Left lung (tissue), 10 donors: ENCODE results near the gene KDF1. TPM values are rescaled to one million over a fixed set of nuclear protein-coding genes. Genes with fewer than 3 reads are reported as not detected.

Source experiments
- ATAC-seq: fragments of 200-7000 bp; cut with Tn5 transposase; one replicate; pipeline ENCODE4 v1.9.1; 2020; ENCODE audit warnings: moderate library complexity
- DNase-seq, 4 donors: peaks; one replicate each; pipeline ENCODE4 v3.0.0-alpha.2; 2013 to 2020
- H3K27ac ChIP-seq, 2 donors: fragments of 200-600 bp; sonication (generic) in 1 of 2; one replicate each; pipeline versions ENCODE4 v1.5.0 to v1.8.0; 2020 to 2021
- H3K27me3 ChIP-seq, 2 donors: fragments of 200-600 bp; sonication (generic) in 1 of 2; one replicate each; pipeline versions ENCODE4 v1.5.0 to v1.8.0; 2020 to 2021
- H3K36me3 ChIP-seq, 2 donors: fragments of 200-600 bp; sonication (generic) in 1 of 2; one replicate each; pipeline versions ENCODE4 v1.5.0 to v1.8.0; 2020 to 2021
- H3K4me1 ChIP-seq, 2 donors: fragments of 200-600 bp; one replicate each; pipeline ENCODE4 v1.8.0; 2021
- H3K4me3 ChIP-seq, 2 donors: fragments of 200-600 bp; sonication (generic) in 1 of 2; one replicate each; pipeline versions ENCODE4 v1.5.0 to v1.8.0; 2020 to 2021; ENCODE audit warnings: mild to moderate bottlenecking in 1 of 2
- H3K9me3 ChIP-seq, 2 donors: fragments of 200-600 bp; sonication (generic) in 1 of 2; one replicate each; pipeline versions ENCODE4 v1.5.0 to v1.8.0; 2020 to 2021
- intact Hi-C, 2 donors: fragments of 100-400 bp; cut with DNase I; formaldehyde crosslinking; loops; one replicate each; pipeline versions ENCODE4 v1.11.2 to v1.14.2; 2022
- polyA plus RNA-seq, 6 donors: library from polyadenylated mRNA; unstranded; fragments of 120-200 nt; gene quantifications; one replicate each; pipeline ENCODE4 v1.2.1, GENCODE V29; 2013; ENCODE audit not compliant: insufficient read length in 6 of 6
- total RNA-seq, 2 donors: library from RNA; stranded (reverse); fragmentation: NEBNext Ultra II Directional; extraction: Animal tissue kit (Norgen Biotek cat#: 25700); gene quantifications; one replicate each; pipeline ENCODE4 v1.2.1, GENCODE V29; 2021
- TF ChIP-seq, protein P1 (sequence below), 2 donors: fragments of 200-600 bp; sonication (generic) in 1 of 2; IDR thresholded peaks; one replicate each; pipeline versions ENCODE4 v1.5.0 to v1.8.0; 2021; ENCODE audit warnings: antibody characterized with exemption in 2 of 2
- donor health status: DM: no; HTN: yes; CAD: no.
- donor health status: DM: no; HTN: no; CAD: no.

Gene KDF1
- total and polyA plus RNA-seq, 8 donors, result 6.7 to 12.1 (median 7.9) TPM

DNA sequence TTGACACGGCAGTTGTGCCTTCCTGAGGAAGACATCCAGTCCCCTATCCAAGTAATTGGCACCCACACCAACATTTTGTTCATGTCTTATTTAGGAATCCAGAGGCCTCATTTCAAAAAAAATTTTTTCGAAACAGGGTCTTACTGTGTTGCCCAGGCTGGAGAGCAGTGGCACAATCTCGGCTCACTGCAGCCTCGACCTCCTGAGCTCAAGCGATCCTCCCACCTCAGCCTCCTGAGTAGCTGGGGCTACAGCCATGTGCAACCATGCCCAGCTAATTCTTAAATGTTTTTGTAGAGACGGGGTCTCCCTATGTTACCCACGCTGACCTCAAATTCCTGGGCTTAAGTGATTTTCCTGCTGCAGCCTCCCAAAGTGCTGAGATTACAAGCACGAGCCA, 24.0 kb upstream of the KDF1 start:
- H3K27ac ChIP-seq, result no peak overlapping the region
- H3K4me1 ChIP-seq, result no peaks in the 10 kb centered on the region
- DNase-seq (no peak), ATAC-seq (no peak)
- intact Hi-C loops, result no loop called here
- TF ChIP-seq, protein P1, sequence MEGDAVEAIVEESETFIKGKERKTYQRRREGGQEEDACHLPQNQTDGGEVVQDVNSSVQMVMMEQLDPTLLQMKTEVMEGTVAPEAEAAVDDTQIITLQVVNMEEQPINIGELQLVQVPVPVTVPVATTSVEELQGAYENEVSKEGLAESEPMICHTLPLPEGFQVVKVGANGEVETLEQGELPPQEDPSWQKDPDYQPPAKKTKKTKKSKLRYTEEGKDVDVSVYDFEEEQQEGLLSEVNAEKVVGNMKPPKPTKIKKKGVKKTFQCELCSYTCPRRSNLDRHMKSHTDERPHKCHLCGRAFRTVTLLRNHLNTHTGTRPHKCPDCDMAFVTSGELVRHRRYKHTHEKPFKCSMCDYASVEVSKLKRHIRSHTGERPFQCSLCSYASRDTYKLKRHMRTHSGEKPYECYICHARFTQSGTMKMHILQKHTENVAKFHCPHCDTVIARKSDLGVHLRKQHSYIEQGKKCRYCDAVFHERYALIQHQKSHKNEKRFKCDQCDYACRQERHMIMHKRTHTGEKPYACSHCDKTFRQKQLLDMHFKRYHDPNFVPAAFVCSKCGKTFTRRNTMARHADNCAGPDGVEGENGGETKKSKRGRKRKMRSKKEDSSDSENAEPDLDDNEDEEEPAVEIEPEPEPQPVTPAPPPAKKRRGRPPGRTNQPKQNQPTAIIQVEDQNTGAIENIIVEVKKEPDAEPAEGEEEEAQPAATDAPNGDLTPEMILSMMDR (IDR thresholded peaks at IDR 0.05), result no peak
- no peaks in the 10 kb centered on the region for H3K36me3 ChIP-seq
- no peaks in the 10 kb centered on the region for H3K9me3 ChIP-seq
- no peak overlapping the region for H3K4me3 ChIP-seq
- peaks cover 0 to 30% of the 10 kb centered on the region in 2 donors for H3K27me3 ChIP-seq

DNA sequence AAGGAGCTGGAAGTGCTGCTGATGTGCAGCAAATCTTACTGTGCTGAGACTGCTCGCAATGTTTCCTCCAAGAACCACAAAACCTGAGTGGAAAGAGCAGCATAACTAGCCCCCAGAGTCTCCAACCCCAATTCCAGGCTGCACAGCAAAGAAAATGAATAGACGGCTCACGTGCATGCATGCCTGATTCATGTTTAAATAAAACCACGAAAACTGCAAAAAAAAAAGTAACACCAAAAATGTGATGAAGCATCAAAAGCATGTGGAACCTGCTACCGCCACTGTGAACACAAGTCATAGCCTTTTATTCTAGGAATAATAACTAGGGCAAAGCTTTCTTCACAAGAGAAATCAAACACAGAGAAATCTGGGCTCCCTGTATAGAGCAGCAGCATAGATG, 23.6 kb upstream of the KDF1 start:
- Histone ChIP-seq H3K27ac (no peak overlapping the region), H3K4me1 (no peaks in the 10 kb centered on the region), H3K36me3 (no peaks in the 10 kb centered on the region), H3K9me3 (no peaks in the 10 kb centered on the region), H3K27me3 (peaks cover 0 to 30% of the 10 kb centered on the region in 2 donors), H3K4me3 (no peak overlapping the region)
- intact Hi-C loops, result no loop called here
- TF ChIP-seq, protein P1 (IDR thresholded peaks at IDR 0.05), result no peak
- ATAC-seq (no peak), DNase-seq (no peak)

DNA sequence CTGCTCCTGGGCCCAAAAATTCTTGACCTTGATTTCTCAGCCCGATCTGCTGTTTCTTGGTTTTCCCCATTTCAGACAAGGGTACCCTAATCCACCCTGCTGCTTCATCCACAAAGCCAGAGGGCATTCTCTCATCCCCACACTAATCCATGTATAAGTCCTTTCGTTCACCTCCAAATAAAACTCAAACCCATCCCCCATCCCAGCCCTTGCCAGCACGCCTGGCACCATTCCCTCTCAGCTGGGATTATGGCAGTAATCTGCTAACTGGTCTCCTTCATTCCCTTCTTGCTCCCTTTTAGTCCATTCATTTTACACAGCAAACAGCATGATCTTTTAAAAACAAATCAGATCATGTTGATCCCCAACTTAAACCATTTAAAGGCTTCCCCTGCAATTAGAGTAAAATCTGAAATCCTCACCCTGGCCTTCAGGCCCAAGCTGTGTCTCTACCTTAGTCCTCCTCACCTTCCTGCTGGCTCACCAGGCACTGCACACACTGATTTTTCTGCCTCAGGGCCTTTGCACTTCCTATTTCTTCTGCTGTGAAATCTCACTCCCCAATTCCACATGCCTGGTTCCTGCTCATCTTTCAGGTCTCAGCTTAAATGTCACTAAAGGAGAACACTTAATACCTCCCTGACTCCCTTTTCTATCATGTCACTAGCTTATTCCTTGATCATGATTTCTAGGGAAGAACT, 21.0 kb upstream of the KDF1 start:
- TF ChIP-seq, protein P1 (IDR thresholded peaks at IDR 0.05), result no peak
- Histone ChIP-seq H3K36me3 (no peaks in the 10 kb centered on the region), H3K27ac (no peak overlapping the region), H3K9me3 (no peaks in the 10 kb centered on the region), H3K4me3 (no peak overlapping the region), H3K27me3 (peaks cover 0 to 15% of the 10 kb centered on the region in 2 donors), H3K4me1 (no peaks in the 10 kb centered on the region)
- DNase-seq (no peak), ATAC-seq (no peak)
- intact Hi-C loops, result no loop called here

DNA sequence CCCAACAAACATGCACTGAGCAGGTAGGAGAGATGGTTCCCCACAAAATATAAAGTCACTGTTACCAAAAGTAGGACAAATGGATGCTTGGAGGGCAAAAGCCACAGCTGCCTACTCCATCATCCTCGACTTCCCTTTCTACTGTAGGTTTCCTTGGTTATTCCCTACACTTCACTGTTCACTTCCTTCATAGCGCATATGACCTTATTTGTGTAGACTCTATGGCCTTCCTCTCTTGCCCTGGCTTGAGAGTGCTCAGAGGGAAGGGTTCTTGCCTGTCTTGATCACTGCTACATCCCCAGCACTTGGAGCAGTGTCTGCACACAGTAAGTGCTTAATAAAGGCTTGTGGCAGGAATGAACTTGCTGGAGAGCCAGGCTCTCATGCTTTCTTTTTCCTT, 18.6 kb upstream of the KDF1 start:
- no peak overlapping the region for H3K4me3 ChIP-seq
- H3K4me1 ChIP-seq, result no peaks in the 10 kb centered on the region
- peaks cover 0 to 3% of the 10 kb centered on the region in 2 donors for H3K27me3 ChIP-seq
- no peak for DNase-seq
- H3K36me3 ChIP-seq, result no peaks in the 10 kb centered on the region
- peak; percentile 47 for ATAC-seq
- no peak overlapping the region for H3K27ac ChIP-seq
- TF ChIP-seq, protein P1 (IDR thresholded peaks at IDR 0.05), result no peak
- intact Hi-C loops, result no loop called here
- no peaks in the 10 kb centered on the region for H3K9me3 ChIP-seq

DNA sequence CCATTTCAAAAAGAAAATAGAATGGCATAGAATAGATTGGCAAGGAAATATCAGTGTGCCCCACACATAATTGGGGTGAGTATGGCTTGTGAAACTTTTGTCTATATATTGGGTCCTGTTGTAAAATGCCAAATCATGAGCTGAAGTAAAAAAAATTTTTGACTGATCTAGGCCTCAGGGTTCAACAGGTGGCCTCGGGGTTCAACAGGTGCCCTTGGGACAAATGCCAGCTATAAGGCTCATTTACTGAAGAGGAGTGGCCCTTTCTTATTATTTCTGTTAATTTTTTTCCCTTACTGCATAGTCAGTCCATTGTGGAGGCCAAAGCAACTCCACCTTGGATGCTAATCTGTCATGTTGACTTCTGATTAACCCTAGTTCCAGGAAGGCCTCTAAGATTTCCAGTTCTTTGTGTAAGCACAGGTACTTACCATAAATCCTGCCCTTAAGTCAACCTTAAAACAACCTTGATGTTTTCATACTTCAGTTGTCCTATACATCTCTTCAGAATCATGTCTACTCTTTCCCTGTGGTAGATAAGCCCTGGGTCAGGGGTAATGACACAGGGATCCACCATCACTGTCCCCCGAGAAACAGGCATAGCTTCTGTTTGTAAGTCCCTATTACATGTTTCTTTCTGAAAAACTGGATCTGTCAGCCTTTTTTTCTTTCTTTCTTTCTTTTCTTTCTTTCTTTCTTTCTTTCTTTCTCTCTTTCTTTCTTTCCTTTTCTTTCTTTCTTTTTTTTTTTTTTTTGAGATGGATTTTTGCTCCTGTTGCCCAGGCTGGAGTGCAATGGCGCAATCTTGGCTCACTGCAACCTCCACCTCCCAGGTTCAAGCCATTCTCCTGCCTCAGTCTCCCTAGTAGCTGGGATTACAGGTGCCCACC, 16.6 kb upstream of the KDF1 start:
- intact Hi-C loops, result no loop called here
- Histone ChIP-seq H3K4me1 (no peaks in the 10 kb centered on the region), H3K9me3 (no peaks in the 10 kb centered on the region), H3K4me3 (no peak overlapping the region), H3K27ac (no peak overlapping the region), H3K36me3 (no peaks in the 10 kb centered on the region), H3K27me3 (no peaks in the 10 kb centered on the region)
- no peak for DNase-seq
- TF ChIP-seq, protein P1 (IDR thresholded peaks at IDR 0.05), result no peak
- ATAC-seq, result no peak
